NCI-H524 treated with DMSO at 0.1 percent for 48 hours (cell line): ENCODE data around the gene ACE.

Source experiments
- DNase-seq: peaks from one replicate; lab custom pipeline; 2025; lab: John Stamatoyannopoulos, UW

The ACE gene

GRCh38 chr17:63538693-63539595, 62.1 kb downstream of the ACE start:
- DNase-seq, result no peak

DNA sequence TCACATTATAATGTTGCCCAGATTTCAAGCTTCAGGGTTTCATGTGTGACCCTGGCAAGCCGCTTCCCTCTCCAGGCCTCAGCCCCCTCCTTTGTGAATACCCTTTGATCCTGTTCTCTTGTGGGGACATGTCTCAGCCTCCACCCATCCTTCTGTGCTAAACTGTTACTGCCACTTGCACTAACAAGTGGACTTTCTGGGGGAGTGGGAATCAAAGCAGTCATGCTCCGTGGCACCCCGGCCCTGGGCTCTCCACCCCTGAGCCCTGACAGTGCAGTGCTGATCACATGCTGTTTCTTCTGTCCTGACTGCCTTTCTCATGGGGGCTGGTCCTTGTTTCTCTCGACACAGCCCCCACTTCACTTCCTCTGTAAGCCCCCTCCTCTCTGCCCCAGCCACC, 63.7 kb downstream of the ACE start:
- DNase-seq, result no peak

- no peak for DNase-seq
Measured at GRCh38 chr17:63542218-63542545, 65.3 kb downstream of the ACE start.

GRCh38 chr17:63542942-63543821, 66.3 kb downstream of the ACE start:
- DNase-seq, result no peak

DNA sequence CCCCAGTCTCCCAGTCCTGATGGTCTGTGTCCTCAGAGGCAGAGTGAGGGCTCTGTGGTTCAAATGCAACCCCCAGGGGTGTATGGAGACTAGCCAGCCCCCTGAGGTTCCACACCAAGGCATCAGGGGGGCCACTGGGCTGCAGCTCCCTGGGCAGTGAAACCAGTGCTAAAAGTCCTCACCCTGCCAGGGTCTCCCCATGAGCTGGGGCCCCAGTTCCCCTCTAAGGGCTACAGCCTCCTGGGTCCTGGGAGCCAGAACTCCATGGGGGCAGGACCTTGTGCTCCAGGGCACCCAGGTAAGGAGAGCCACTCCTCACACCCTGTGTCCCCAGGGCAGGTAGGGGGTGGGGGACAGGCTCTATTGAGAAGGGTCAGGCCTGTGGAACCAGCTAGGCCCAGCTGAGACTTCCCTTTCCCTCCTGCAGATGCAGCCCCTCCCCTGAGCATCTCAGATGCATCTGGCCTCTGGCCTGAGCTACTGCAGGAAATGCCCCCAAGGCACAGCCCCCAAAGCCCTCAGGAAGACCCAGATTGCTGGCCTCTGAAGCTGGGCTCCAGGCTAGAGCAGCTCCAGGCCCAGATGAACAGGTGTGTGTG, 67.1 kb downstream of the ACE start:
- DNase-seq, result no peak

DNA sequence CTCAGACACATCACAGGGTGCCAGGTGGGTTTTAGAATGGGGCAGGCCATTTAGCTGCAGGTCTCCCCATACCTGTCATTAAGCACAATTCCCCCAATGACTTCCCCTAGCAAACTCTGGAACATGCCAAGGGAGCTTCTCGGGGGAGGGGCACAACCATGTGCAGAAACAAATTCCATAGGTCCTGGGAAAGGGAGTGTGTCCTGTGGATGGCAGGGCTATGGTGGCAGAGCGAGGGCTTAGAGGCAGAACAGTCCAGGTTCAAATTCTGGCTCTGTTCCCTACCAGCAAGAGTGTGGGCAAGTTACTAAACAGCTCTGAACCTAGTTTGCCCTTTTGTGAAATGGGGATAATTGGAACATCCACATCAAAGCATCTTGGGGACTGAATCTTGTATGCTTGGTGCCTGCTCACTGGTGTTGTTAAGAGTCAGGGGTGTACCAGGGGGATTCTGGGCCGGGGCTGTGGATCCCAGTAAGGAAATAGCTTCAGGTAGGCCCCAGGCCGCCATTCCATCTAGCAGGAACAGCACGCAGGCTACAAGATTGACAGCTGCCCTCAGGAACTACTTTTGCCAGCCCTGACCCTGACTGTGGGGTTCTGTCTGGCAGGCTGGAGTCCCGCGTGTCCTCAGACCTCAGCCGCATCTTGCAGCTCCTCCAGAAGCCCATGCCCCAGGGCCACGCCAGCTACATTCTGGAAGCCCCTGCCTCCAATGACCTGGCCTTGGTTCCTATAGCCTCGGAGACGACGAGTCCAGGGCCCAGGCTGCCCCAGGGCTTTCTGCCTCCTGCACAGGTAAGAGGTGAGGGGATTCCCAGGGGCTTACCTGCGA, 67.8 kb downstream of the ACE start:
- DNase-seq, result no peak

DNA sequence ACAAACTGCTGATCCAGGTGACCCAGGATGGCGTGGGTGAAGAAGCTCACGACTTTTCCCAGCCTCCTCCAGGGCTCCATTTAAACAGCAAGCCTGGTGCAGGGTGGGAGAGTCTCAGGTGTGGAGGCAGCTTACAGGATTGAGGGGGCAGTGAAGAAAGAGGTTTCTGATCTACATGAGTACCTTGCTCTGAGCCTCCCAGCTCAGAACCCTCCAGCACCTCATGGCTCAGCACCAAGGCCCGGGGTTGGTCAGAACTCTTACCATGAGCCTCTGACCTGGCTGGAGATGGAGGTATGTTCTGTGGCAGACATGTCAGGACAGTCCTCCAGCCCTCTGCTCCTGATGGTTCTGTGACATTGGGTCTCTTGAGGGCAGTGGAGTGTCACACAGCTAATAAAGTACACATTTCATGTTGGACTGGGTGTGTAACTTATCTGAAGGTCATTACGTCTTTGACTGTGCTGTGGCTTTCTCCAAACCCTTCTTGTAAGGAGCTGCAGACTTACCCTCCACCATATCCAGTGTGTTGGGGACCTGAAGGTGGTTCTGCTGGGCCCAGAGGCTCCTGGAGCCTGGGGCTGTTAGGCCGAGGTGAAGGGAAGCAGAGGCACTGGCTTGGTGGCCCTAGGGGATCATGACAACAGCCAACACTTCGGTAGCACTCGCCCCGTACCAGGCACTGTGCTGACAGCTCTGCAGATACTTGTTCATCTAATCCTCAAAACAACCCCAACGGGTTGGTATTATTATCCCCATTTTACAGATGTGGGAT, 69.6 kb downstream of the ACE start:
- no peak for DNase-seq

- DNase-seq, result no peak
Measured at GRCh38 chr17:63547083-63547523, 70.2 kb downstream of the ACE start.
